GM12874 (cell line): Measurements from ENCODE around the gene PIGT.

Source experiments
- CTCF ChIP-seq: IDR thresholded peaks from 2 replicates; pipeline ENCODE4 v1.5.1; 2011; ENCODE audit warnings: low read depth, mild to moderate bottlenecking, control low read depth, low read length, moderate library complexity; ENCODE audit not compliant: insufficient read depth

PIGT gene

DNA sequence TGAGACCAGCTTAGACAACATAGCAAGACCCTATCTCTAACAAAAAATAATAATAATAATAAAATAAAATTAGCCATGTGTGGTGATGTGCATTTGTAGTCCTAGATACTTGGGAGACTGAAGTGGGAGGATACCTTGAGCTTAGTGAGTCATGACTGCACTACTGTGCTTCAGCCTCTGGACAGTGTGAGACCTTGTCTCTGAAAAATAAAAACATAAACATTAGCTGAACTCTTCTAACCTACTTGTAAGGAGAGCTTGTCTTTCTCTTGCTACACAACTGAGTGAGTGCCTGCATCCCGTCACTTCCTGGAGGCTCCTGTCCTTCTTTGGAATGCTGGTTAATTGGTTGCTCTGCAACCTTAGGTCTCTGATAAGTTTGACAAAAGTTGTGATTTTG is 13.0 kb upstream of the PIGT start:
- no peak for TF ChIP-seq CTCF

- TF ChIP-seq CTCF: no peak
Observed at GRCh38 chr20:45404438-45404837, 11.5 kb upstream of the PIGT start.

DNA sequence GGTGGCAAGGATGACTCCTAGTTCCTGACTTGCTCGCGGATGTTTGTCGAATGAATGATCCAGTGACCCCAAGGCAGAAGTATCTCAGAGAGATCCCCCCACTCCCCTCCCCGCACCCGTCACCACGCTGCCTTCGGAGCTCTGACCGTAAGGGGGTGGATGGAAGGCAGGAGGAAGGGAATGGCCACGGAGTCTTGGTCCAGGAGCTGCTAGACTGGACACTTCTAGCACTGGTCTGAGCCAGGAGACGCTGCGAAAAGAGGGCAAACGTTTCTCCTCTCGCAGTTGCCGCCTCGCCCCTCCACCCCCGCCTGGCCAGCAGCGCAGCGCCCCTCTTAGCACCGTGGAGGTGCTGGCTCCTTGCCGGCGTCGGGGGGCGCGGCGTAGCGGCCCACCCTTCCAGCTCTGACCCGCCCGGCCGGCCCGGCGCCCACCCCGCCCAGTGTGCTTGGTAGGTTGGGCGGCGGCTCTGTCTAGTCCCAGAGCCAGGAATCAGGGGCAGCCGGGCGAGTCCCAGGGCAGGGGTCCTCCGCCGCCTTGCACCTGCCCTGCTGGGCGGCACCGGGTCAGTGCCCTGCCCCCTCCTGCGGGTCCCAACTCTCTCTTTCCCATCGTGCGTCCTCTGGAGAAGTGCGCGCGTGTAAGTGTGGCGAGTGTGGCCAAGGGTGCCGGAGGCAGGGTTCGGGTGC is 10.2 kb upstream of the PIGT start:
- no peak for TF ChIP-seq CTCF

- no peak for TF ChIP-seq CTCF
Observed at GRCh38 chr20:45406260-45407066, 9.5 kb upstream of the PIGT start.

DNA sequence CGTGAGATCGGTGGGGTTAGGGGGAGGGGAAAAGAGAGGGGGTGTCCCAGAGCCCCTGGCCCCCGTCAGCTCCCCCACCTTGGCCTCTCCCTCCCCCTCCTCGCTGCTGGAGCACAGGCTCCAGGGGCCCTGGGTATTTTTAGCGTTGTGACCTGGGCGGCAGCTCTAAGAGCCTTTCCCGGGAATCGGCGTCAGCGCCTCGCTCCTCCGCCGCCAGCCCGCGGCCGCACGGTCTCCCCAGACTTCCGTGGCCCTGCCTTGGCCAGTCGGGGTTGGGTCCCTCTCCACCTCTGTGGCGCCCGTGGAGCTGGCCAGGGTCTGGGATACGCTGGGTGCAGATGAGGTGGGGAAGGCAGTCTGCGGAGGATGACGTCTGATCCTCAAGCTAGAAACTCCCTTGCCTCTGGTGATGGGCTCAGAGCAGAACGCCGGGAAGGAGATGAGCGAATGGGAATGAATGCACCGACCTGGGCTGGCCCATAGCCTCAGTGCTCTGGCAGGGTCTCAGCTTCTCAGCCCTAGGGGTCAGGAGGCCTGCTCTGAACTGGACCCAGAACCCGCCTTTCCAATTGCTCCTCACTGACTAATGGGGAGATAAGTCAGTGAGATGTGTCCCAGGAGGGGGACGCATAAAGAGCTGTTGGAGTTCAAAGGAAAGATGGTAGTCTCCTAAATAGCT is 8.7 kb upstream of the PIGT start:
- TF ChIP-seq CTCF: no peak

DNA sequence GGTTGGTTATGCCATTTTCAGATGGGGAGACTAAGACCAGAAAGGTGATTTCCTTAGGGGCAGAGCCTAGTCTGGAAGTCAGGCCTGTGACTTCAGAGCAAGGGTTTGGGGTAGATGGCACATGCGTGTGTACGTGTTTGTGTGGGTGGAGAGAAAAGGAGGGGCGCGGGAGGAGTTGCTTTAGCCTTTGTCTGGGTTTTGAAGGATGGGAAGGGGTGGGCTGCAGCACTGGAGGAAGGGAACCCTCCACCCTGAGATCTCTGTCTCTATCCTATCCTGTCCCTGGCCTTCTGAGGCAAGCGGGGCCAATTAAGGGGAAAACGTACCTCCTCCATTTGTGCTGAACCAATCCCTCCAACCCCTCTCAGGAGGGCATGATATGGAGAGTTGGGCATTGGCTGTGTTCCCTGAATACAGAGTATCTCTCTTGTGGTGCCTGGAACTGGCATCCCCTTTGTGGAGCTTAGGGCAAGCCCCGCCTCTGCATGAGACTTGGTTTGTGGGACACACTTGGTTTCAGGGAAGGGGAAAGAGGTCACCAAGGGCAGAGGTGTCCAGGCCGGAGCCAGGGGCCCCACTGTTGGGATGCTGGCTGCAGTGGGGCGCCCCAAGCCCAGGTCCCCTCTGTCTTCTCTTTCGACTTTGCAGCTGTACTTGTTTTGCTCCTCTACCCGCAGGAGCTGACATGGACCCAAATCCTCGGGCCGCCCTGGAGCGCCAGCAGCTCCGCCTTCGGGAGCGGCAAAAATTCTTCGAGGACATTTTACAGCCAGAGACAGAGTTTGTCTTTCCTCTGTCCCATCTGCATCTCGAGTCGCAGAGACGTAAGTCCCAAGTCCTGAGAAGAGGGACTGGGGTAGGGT is 7.9 kb upstream of the PIGT start, which contains the start of gene DBNDD2:
TSS of gene DBNDD2 (plus strand) at position 507 of the 863 bp plus-strand sequence. CDS start at position 686, 179 bp downstream.
- no peak for TF ChIP-seq CTCF
